Astrocyte (in vitro differentiated cells and primary cell): ENCODE data around the gene IGFBPL1.

Source experiments
- EZH2 ChIP-seq: IDR thresholded peaks from 2 replicates; pipeline ENCODE4 v1.6.1; 2012; ENCODE audit warnings: mild to moderate bottlenecking, low read length, inconsistent platforms; ENCODE audit not compliant: insufficient read depth
- TF ChIP-seq, protein P1 (sequence below): IDR thresholded peaks from 2 replicates; pipeline ENCODE4 v1.5.1; 2011; ENCODE audit warnings: low read depth, mild to moderate bottlenecking, inconsistent platforms, low read length, moderate library complexity; ENCODE audit not compliant: insufficient read depth

DNA sequence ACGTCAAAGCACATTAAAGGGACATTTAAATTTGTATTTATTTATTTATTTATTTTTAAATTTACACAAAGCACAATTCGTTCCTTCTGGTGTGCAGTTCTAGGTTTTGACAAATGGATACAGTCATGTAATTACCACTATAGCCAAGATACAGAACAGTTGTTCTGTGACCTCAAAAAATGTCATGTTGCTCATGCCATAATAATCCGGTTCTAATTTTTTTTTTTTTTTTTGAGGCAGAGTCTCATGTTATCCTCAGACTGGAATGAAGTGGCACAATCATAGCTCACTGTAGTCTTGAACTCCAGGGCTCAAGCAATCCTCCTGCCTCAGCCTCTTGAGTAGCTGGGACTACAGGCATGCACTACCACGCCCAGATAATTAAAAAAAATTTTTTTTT lies 7.8 kb downstream of the IGFBPL1 start:
- TF ChIP-seq EZH2 = no peak
- TF ChIP-seq, protein P1, sequence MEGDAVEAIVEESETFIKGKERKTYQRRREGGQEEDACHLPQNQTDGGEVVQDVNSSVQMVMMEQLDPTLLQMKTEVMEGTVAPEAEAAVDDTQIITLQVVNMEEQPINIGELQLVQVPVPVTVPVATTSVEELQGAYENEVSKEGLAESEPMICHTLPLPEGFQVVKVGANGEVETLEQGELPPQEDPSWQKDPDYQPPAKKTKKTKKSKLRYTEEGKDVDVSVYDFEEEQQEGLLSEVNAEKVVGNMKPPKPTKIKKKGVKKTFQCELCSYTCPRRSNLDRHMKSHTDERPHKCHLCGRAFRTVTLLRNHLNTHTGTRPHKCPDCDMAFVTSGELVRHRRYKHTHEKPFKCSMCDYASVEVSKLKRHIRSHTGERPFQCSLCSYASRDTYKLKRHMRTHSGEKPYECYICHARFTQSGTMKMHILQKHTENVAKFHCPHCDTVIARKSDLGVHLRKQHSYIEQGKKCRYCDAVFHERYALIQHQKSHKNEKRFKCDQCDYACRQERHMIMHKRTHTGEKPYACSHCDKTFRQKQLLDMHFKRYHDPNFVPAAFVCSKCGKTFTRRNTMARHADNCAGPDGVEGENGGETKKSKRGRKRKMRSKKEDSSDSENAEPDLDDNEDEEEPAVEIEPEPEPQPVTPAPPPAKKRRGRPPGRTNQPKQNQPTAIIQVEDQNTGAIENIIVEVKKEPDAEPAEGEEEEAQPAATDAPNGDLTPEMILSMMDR = no peak
